T47D (cell line): Measurements from ENCODE around the gene TXNDC11.

Experiments
- DNase-seq, 2 experiments: peaks; one replicate each; pipeline versions ENCODE4 v3.0.0 to v3.0.0-alpha.2; 2011 to 2012; ENCODE audit warnings: low read depth in 1 of 2, low spot score in 1 of 2
- JUND ChIP-seq: IDR thresholded peaks from 2 replicates; pipeline ENCODE4 v1.6.1; 2012; ENCODE audit warnings: low read depth
- in situ Hi-C: cut with HindIII; loops from 2 replicates; pipeline ENCODE4 v1.10.0; 2016; ENCODE audit warnings: low sequenced_read_pairs, low pct_unique_long_range_greater_than_20kb

The TXNDC11 gene

DNA sequence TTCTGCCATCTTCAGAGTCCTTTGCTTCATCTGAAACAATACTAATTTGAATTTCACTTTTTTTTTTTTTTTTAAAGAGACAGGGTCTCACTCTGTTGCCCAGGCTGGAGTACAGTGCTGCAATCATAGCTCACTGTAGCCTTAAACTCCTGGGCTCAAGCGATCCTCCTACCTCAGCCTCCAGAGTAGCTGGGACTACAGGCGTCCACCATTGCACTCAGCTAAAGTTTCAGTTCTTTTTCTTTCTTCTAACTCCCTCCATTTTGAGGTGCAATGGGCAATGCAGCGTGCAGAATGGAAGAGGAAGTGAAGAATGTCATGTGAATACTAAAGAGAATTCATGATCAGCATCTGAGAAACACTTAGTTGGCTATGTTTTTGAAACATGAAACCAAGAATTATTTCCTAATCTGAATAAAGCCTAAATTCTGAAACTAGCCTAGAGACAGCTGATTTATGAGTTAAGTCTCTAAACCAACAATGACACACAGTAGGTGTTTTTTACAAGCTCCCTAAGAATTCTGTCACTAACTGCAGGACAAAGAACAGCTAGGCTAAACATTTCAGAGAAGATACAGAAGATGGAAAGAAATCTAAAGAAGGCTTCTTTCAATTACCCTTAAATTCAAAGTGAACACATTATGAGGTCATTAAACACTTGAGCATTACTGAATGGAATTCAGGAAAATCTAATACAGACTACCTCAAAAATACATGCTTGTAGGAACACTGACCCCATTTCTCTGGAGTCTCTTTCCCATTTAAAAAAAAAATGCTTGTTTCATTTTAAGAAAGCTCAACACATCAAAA is 53.4 kb downstream of the TXNDC11 start:
- DNase-seq = no peak
- no peak for TF ChIP-seq JUND
- in situ Hi-C loops = no loop called here

DNA sequence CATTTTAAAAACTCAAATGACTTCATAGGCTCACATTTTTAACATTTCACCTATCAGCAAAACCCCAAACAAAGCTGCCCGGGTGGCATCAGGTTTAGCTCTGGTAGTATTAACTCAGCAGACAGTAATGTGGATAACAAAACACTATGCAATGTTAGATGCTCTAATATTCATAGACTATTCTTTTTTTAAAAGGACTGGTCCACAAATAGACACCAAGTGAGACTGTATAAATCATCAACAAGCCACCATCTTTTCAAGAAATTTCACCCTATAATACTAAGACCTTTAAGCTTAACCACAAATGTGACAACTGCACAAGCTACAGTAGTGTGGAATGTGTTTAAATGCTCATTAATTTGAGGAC is 54.2 kb downstream of the TXNDC11 start:
- no peak for DNase-seq
- in situ Hi-C loops = no loop called here
- TF ChIP-seq JUND = no peak

GRCh38 chr16:11687601-11688519 is 54.8 kb downstream of the TXNDC11 start:
- no peak for TF ChIP-seq JUND
- in situ Hi-C loops = no loop called here
- DNase-seq = no peak

DNA sequence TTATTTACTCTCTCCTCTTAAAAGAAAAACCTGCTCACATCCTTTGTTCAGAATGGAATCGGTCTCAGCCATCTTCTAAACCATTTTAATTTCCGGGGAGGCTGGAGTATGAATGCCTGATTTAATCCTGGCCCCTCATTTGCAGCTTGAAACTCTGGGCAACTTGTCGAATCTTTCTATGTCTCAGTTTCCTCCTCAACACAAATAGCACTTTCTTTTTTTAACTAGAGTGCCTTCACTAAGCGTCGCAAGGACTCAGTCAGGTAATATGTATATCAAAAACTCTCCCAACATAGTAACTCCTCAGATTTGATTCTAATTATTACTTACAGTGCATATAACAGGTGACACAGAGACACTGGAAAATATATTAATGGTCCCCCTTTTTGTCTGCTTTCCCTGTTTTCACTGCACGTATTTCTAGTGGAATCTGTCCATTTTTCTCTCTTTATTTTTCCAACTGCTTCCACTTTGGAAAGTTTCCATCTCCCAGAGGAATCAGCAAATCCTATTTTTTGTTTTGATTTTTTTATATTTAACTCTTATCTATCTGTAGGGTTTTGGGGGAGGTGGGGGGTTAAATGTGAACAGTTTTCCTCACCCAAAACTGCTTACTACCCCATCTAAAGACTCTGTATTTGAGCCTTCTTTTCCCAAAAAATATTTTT is 55.8 kb downstream of the TXNDC11 start:
- no peak for DNase-seq
- no peak for TF ChIP-seq JUND
- in situ Hi-C loops = no loop called here

GRCh38 chr16:11685844-11686618 is 56.6 kb downstream of the TXNDC11 start:
- DNase-seq = no peak
- in situ Hi-C loops = no loop called here
- TF ChIP-seq JUND = no peak

GRCh38 chr16:11684231-11685025 is 58.2 kb downstream of the TXNDC11 start:
- in situ Hi-C loops = no loop called here
- no peak for TF ChIP-seq JUND
- no peak for DNase-seq

GRCh38 chr16:11683145-11683544 is 59.5 kb downstream of the TXNDC11 start:
- in situ Hi-C loops = no loop called here
- no peak for TF ChIP-seq JUND
- no peak for DNase-seq

- TF ChIP-seq JUND = no peak
- DNase-seq = no peak
- in situ Hi-C loops = no loop called here
Measured at GRCh38 chr16:11682655-11683096, 60.0 kb downstream of the TXNDC11 start.

DNA sequence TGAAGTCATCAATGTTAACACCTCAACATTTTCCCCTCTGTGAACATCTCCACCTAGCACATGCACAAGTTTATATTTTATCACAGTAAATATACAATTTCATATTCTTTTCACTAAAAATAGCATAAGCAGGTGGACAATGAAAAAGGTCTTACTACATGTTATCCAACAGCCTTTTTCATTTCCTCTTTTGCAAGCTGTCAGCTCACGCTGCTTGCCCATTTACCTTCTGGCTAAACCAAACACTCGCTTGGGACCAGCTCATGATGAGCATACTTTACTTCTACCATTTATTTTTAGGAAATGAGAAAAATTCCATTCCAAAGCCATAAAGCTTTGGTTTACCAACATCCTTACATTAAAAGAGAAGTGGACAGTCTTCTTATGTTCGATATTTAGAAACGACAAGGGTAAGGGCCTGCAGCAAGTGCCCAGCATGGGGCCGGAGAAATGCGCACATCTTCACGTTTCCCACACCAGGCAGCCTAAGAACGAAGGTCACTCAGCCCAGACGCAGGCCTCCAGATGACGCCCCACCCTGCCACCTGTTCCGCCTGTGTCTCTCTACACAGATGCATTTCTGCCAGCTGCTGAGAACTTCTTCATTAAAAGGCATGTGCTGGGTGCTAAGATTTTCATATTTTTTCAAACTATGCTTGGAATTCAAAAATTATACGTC is 60.5 kb downstream of the TXNDC11 start:
- in situ Hi-C loops = no loop called here
- TF ChIP-seq JUND = no peak
- DNase-seq = no peak

- no peak for DNase-seq
- no peak for TF ChIP-seq JUND
- in situ Hi-C loops = no loop called here
Measured at GRCh38 chr16:11681556-11681955, 61.1 kb downstream of the TXNDC11 start.
